COLO668 (cell line): ENCODE measurements around the gene KIF22.
A peak's percentile ranks its signal among the peaks of the same experiment; 100 is the strongest.

Source experiments
- DNase-seq: peaks from one replicate; lab custom pipeline; 2025; ENCODE audit not compliant: unreplicated experiment; lab: John Stamatoyannopoulos, UW

KIF22 gene

GRCh38 chr16:29836623-29837022 is 46.1 kb downstream of the KIF22 start:
- DNase-seq: no peak

- DNase-seq: no peak
These were observed 47.3 kb downstream of the KIF22 start for GRCh38 chr16:29837841-29838240.

GRCh38 chr16:29839822-29840221 is 49.3 kb downstream of the KIF22 start:
- no peak for DNase-seq

- DNase-seq: no peak
These were observed 49.7 kb downstream of the KIF22 start for GRCh38 chr16:29840240-29840639.

- no peak for DNase-seq
These were observed 51.1 kb downstream of the KIF22 start for GRCh38 chr16:29841631-29842030.

GRCh38 chr16:29842732-29843346 is 52.3 kb downstream of the KIF22 start:
- DNase-seq: no peak

GRCh38 chr16:29843931-29844330 is 53.4 kb downstream of the KIF22 start:
- no peak for DNase-seq

- no peak for DNase-seq
These were observed 54.2 kb downstream of the KIF22 start for GRCh38 chr16:29844575-29845331.

- DNase-seq: no peak
These were observed 55.1 kb downstream of the KIF22 start for GRCh38 chr16:29845656-29846055.

- peak; percentile 75 for DNase-seq
These were observed 58.1 kb downstream of the KIF22 start for GRCh38 chr16:29848420-29849297.

- no peak for DNase-seq
These were observed 59.0 kb downstream of the KIF22 start for GRCh38 chr16:29849505-29849904.

- no peak for DNase-seq
These were observed 60.4 kb downstream of the KIF22 start for GRCh38 chr16:29850998-29851397.

GRCh38 chr16:29852654-29853053 is 62.1 kb downstream of the KIF22 start:
- DNase-seq: no peak

- no peak for DNase-seq
These were observed 64.1 kb downstream of the KIF22 start for GRCh38 chr16:29854520-29855100.
